SJCRH30 (cell line): ENCODE data around the gene KIF16B. TPM values are rescaled to one million over a fixed set of nuclear protein-coding genes. Genes with fewer than 3 reads are reported as not detected.

Experiments
- DNase-seq, 2 experiments: peaks; one replicate each; pipeline ENCODE4 v3.0.0-alpha.2; 2015 to 2020
- H3K27ac ChIP-seq: fragments of 250-450 bp; sonication (Bioruptor Pico); 2 replicates; pipeline ENCODE4 v1.5.1; 2020; ENCODE audit warnings: mild to moderate bottlenecking, moderate library complexity
- H3K27me3 ChIP-seq: fragments of 250-450 bp; sonication (Bioruptor Pico); 2 replicates; pipeline ENCODE4 v1.5.1; 2020; ENCODE audit warnings: mild to moderate bottlenecking, moderate library complexity
- H3K36me3 ChIP-seq: fragments of 250-450 bp; sonication (Bioruptor Pico); 2 replicates; pipeline ENCODE4 v1.5.1; 2020; ENCODE audit warnings: mild to moderate bottlenecking, moderate library complexity
- H3K4me1 ChIP-seq: fragments of 250-450 bp; sonication (Bioruptor Pico); 2 replicates; pipeline ENCODE4 v1.5.1; 2020; ENCODE audit warnings: mild to moderate bottlenecking, moderate library complexity
- H3K4me3 ChIP-seq: fragments of 250-450 bp; sonication (Bioruptor Pico); 2 replicates; pipeline ENCODE4 v1.5.1; 2020; ENCODE audit warnings: mild to moderate bottlenecking, moderate library complexity
- H3K9me3 ChIP-seq: fragments of 250-450 bp; sonication (Bioruptor Pico); replicated peaks from 2 replicates; pipeline ENCODE4 v1.5.1; 2020; ENCODE audit warnings: mild to moderate bottlenecking, moderate library complexity
- total RNA-seq: library from RNA; depleted of rRNA; stranded (reverse); fragments of >200 nt; shearing (Covaris generic); gene quantifications from 2 replicates; pipeline ENCODE4 v1.2.3, GENCODE V29; 2014; rRNA removed

Gene KIF16B, protein sequence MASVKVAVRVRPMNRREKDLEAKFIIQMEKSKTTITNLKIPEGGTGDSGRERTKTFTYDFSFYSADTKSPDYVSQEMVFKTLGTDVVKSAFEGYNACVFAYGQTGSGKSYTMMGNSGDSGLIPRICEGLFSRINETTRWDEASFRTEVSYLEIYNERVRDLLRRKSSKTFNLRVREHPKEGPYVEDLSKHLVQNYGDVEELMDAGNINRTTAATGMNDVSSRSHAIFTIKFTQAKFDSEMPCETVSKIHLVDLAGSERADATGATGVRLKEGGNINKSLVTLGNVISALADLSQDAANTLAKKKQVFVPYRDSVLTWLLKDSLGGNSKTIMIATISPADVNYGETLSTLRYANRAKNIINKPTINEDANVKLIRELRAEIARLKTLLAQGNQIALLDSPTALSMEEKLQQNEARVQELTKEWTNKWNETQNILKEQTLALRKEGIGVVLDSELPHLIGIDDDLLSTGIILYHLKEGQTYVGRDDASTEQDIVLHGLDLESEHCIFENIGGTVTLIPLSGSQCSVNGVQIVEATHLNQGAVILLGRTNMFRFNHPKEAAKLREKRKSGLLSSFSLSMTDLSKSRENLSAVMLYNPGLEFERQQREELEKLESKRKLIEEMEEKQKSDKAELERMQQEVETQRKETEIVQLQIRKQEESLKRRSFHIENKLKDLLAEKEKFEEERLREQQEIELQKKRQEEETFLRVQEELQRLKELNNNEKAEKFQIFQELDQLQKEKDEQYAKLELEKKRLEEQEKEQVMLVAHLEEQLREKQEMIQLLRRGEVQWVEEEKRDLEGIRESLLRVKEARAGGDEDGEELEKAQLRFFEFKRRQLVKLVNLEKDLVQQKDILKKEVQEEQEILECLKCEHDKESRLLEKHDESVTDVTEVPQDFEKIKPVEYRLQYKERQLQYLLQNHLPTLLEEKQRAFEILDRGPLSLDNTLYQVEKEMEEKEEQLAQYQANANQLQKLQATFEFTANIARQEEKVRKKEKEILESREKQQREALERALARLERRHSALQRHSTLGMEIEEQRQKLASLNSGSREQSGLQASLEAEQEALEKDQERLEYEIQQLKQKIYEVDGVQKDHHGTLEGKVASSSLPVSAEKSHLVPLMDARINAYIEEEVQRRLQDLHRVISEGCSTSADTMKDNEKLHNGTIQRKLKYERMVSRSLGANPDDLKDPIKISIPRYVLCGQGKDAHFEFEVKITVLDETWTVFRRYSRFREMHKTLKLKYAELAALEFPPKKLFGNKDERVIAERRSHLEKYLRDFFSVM (N-terminal part only)
- total RNA-seq: 2.0 and 2.6 TPM in 2 replicates

DNA sequence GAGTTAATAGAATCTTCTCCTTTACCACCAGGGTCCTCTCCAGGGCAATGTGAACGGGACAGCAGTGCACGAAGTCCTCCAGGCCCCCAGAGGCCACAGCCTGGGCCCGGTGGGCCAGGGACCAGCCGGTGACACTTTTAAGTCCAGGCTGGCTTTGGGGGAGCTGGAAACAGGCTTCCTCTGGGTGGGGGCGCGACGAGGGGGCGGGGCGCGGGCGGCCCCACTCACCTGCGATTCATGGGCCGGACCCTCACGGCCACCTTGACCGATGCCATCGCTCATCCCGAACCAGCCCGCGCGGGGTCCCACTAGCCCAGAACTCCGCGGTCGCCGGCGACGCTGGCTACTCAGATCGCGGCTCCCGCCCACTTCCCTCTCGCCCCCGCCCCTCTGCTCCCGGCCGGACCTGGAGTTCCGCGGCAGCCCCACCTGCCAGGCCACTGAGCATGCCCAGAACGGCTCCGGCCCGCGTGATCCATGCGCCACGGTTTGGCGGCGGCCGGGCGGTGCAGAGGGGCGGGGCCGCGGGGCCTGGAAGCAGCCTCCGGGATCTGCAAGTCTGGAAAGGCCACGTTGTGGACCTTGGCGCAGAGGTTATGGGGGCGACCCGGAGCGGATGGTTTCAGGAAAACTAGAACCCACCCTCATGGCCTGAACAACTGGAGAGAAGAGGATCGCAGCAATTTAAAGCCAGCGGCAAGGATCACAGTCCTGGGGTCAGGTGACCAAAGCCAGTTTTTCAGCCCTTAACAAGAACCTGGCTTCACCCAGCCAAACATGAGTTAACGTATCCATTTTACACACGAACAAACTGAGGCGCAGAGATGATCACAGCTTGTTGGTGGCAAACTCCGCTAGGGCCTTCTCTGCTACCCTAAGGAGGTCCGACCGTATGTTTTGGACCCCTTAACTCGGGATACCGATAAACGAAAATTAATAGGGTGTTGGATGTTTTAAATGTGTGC, at the start of gene KIF16B:
KIF16B (minus strand) TSS at position 448 of the 965 bp plus-strand sequence; CDS start at position 275, 173 bp downstream.
- Histone ChIP-seq H3K27me3 (no peaks in the 10 kb centered on the region), H3K4me3 (peak within 1 kb of the TSS; percentile 51), H3K9me3 (no peaks in the 10 kb centered on the region), H3K4me1 (no peaks in the 10 kb centered on the region), H3K27ac (no peak within 1 kb of the TSS), H3K36me3 (no peaks in the 10 kb centered on the region)
- peak; percentile 41 to 58 for DNase-seq

DNA sequence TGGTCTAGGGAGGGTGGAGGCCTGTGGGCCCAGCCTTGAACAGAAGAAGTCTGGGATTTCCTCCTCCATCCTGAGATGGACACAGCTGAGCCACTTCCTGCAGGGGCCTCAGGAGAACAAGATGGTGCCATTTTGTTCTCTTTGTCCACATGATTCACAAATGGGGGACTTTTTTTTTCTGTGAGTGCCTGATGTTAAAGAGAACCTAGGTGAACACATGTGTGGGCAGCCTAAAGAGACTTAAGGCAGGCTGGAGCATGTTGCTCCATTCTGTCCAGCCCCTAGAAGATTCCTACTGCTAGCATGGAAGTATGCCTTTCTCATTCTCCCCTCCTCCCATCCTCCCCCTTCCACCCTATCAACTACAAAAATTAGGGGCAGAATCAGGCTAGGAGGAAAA, 49.3 kb upstream of the KIF16B start:
- Histone ChIP-seq H3K4me1 (no peaks in the 10 kb centered on the region), H3K27me3 (no peaks in the 10 kb centered on the region), H3K4me3 (no peak overlapping the region), H3K36me3 (no peaks in the 10 kb centered on the region), H3K27ac (no peak overlapping the region), H3K9me3 (no peaks in the 10 kb centered on the region)
- no peak for DNase-seq

DNA sequence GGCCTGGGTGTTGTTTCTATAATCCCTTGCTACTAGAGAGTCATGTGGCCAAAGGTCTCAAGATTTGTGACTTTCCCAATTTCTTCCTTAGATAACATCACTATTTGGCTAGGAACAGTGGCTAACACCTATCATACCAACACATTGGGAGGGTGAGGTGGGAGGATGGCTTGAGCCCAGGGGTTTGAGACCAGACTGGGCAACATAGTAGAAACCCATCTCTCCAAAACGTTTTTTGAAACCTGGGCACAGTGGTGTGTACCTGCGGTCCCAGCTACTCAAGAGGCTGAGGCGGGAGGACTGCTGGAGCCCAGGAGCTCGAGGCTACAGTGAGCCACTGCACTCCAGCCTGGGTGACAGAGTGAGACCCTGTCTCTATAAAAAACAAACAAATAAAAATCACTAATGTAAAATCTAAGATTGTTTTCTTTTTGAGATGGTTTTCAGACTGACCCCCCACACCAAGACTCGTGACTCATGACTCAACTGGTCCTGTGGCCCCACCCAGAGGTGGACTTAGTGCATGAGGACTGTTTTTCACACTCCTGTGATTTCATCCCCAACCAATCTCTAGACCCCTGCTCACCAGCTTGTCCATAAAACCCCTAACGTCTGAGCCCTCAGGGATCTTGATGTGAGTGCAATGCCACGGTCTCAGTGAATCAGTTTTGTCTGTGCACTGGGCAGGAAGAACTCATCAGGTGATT, 48.3 kb upstream of the KIF16B start:
- Histone ChIP-seq H3K27ac (no peak overlapping the region), H3K9me3 (no peaks in the 10 kb centered on the region), H3K4me3 (no peak overlapping the region), H3K27me3 (no peaks in the 10 kb centered on the region), H3K4me1 (no peaks in the 10 kb centered on the region), H3K36me3 (no peaks in the 10 kb centered on the region)
- no peak for DNase-seq

DNA sequence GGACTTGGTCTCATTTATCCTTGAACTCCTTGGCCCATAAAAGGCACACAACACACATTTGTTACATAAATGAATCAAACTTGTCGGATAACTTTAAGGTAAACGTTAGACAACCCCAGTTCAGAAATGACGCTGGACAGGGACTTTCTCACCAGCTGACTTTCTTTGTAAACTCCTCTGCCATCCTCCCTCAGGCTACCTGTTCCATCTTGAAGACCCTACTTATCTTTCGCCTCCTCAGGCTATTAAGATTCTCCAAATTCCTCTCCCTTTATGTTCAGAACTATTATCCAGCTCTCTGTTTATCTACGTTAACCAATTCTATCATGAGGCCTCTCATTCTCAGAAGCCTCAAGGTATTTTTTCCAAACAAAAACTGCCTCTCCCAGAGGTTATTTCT, 47.7 kb upstream of the KIF16B start:
- Histone ChIP-seq H3K4me1 (no peaks in the 10 kb centered on the region; the same call in 1 of the 2 replicates), H3K27me3 (no peaks in the 10 kb centered on the region), H3K36me3 (no peaks in the 10 kb centered on the region), H3K27ac (no peak overlapping the region), H3K4me3 (no peak overlapping the region), H3K9me3 (no peaks in the 10 kb centered on the region)
- DNase-seq: no peak

DNA sequence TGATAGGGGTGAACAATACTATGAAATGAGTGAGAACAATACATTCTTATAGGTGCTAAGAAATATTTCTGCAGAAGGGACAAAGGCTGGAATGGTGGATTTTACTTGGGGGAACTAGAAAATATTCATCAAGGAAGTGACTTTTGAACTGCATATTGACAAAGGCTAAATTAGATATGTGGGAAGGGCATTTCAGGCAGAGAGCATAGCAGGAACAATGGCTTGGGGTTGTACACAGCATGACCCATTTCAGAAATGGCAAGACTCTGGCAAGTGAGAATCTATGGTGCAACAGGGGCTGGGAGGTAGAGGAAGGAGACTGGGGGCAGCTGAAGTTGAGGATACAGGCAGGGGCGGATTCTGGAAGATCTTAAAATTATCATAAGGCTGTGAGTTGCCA, 46.7 kb upstream of the KIF16B start:
- peaks cover 10% of the 10 kb centered on the region for H3K4me1 ChIP-seq

DNA sequence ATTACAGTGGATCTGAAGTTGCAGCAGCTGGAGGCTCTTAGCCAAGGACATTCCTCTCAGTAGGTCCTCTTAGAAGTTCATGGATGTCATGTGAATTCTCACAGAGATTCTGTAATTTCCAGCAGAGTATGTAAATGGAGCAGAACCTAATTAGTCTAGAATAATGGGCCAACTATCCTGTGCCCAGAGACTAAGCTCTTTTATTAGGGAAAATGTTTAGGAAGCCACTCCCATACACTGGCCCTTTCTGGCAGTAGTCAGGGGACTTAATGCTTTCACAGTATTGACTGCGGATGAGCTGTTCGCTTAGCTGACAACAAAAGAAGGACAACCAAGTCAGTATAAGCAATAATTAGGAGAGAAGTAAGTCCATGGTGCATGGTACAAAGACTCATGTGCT, 43.8 kb upstream of the KIF16B start:
- no peaks in the 10 kb centered on the region for H3K9me3 ChIP-seq
- H3K27me3 ChIP-seq: no peaks in the 10 kb centered on the region
- H3K27ac ChIP-seq: no peak overlapping the region
- H3K4me3 ChIP-seq: no peak overlapping the region
- no peak for DNase-seq
- peaks cover 18% of the 10 kb centered on the region for H3K4me1 ChIP-seq
- no peaks in the 10 kb centered on the region for H3K36me3 ChIP-seq

More for the DNA sequence above, 46.7 kb upstream of the KIF16B start:
- no peak overlapping the region for H3K4me3 ChIP-seq
- DNase-seq: no peak
- no peaks in the 10 kb centered on the region for H3K9me3 ChIP-seq
- no peaks in the 10 kb centered on the region for H3K27me3 ChIP-seq
- H3K27ac ChIP-seq: no peak overlapping the region
- no peaks in the 10 kb centered on the region for H3K36me3 ChIP-seq

DNA sequence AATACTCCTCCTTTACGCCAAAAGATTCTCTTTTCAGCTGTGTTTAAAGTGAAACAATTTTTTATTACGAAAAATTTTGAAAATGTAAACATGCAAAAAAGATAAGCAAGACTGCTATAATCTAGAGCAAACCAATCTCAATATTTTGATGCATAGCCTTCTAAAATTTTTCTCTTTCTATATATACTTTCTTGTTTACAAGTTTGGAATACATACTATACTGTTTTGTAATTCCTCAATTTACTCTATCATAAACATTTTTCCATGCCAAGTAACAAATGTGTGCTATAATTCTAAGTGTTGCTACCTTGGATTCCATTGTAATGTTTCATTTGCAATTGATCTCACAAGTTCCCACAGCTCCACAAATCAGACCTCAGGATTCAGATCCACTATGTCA, 43.1 kb upstream of the KIF16B start:
- Histone ChIP-seq H3K4me1 (peaks cover 18% of the 10 kb centered on the region), H3K9me3 (no peaks in the 10 kb centered on the region), H3K36me3 (no peaks in the 10 kb centered on the region), H3K27ac (no peak overlapping the region), H3K4me3 (no peak overlapping the region), H3K27me3 (no peaks in the 10 kb centered on the region)
- DNase-seq: no peak

DNA sequence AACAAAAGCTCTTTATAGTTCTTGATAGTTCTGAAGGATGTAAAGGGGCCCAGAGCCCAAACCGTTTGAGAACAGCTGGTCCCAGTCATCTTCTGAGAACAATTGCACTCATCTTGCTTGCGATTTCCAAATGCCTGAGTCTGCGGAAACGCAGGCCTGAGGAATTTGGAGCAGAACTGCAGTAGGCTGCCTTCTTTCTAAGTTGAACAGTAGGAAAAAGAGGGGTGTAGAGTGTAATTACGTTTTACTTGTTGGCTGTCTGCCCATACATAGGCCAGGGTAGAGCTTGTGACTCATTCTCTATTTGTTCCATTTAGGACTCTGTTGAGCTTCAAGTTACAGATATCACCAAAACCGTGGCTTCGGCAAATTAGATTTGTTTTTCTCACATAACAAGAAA, 42.0 kb upstream of the KIF16B start:
- Histone ChIP-seq H3K4me3 (peak overlapping the region; percentile 9), H3K36me3 (no peaks in the 10 kb centered on the region), H3K4me1 (peaks cover 18% of the 10 kb centered on the region), H3K9me3 (no peaks in the 10 kb centered on the region), H3K27me3 (no peaks in the 10 kb centered on the region), H3K27ac (peak overlapping the region; percentile 25)
- peak; percentile 52 to 75 for DNase-seq

DNA sequence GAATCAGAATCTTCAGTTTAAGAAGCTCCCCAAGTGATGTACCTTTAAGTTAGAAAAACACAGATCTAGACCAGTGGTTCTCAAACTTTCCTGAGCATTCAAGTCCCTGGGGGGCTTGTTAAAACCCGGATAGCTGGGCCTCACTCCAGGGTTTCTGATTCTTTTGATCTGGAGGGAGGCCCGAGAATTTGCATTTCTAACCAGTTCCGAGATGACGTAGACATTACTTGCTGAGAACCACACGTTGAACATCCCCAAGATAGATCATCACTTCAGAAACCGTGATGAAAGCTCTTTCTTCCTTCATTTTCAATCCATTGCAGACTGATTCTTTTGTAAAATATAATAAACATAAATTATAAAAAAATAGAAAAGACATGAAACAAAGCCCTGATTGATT, 40.7 kb upstream of the KIF16B start:
- no peaks in the 10 kb centered on the region for H3K36me3 ChIP-seq

DNA sequence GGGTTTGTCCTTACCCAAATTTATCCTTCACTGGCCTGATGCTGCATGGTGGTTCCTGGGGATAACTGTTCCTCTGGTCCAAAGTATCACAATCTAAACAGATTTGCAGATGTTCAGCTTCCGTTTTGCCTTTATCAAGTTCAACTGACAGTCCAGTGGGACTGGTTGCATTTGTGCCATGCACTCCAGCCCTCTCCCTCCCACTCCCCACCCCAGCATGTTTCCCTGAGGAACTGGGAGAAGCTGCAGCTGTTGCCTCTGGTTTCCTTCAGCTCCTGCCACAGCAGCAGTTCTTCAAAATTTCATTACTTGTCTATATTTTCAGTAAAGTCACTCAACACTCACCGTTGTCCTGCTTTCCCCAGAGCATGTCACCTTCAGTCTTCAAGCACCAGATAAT, 39.5 kb upstream of the KIF16B start:
- Histone ChIP-seq H3K27ac (no peak overlapping the region), H3K4me3 (no peak overlapping the region), H3K4me1 (peaks cover 18% of the 10 kb centered on the region), H3K9me3 (no peaks in the 10 kb centered on the region), H3K27me3 (no peaks in the 10 kb centered on the region), H3K36me3 (no peaks in the 10 kb centered on the region)
- peak; percentile 7 to 28 for DNase-seq

More for the DNA sequence above, 40.7 kb upstream of the KIF16B start:
- Histone ChIP-seq H3K27me3 (no peaks in the 10 kb centered on the region), H3K27ac (no peak overlapping the region), H3K9me3 (no peaks in the 10 kb centered on the region), H3K4me1 (peaks cover 18% of the 10 kb centered on the region), H3K4me3 (no peak overlapping the region)
- no peak for DNase-seq

DNA sequence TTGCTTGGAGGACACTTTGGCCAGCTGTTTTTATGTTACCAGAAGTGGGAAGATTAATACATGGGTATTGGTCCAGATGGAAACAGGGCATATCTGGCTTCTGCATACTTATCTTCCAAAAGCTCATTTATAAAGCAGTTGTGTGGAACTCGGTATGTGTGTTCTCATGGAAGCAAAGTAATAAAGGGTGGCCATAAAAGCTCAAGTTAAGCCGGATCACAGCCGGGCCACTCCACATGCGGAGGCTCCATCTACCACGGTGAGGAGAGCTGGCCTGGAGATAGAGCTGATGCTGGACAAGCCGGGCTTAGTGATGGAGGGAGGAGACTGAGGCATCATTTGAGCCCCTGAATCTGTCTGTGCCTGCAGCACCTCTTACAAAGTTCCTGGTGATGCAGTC, 38.6 kb upstream of the KIF16B start:
- no peaks in the 10 kb centered on the region for H3K9me3 ChIP-seq
- H3K36me3 ChIP-seq: no peaks in the 10 kb centered on the region
- no peak overlapping the region for H3K27ac ChIP-seq
- DNase-seq: no peak
- H3K27me3 ChIP-seq: no peaks in the 10 kb centered on the region
- peaks cover 18% of the 10 kb centered on the region for H3K4me1 ChIP-seq
- no peak overlapping the region for H3K4me3 ChIP-seq

DNA sequence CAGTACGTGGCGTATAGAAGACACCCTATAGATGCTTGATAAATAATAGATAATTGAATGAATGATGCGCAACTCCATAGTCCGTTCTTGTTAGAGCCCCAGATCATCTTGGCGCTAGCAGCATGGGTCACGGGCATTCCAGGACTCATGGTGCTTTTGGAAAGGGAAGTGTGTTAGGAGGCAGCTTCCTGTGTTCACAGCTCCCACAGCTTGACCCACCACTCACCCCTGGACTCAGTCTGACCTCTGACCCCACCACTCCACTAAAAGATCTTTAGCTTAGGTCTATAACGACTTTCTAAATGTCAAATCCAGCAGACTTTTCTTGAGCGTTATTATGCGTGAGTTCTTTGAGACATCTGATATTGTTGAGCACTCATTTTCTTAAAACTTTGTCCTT, 35.8 kb upstream of the KIF16B start:
- no peak overlapping the region for H3K27ac ChIP-seq

DNA sequence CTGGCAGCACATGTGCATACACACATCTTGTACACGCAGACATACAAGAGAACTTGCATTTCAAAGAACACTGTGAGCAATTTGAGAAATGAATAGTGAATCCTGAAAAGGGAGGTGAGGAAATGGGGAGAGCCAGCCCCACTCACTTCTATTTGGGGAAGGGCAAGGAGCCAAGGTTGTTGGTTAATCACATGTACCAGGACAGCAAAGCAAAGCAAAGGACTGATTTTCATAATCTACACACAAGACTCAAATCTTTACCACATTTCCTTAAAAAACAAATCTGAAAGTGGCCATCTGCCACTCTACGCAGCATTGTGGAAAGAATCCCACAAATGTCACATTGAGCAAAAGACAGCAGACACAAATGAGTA, 35.0 kb upstream of the KIF16B start:
- no peak overlapping the region for H3K4me3 ChIP-seq
- H3K36me3 ChIP-seq: no peaks in the 10 kb centered on the region
- H3K4me1 ChIP-seq: 0 out of 2 replicates have a peak, but pooled peaks cover 5% of the 10 kb centered on the region
- no peak for DNase-seq
- no peaks in the 10 kb centered on the region for H3K27me3 ChIP-seq
- no peaks in the 10 kb centered on the region for H3K9me3 ChIP-seq
- H3K27ac ChIP-seq: no peak overlapping the region

More for the DNA sequence above, 35.8 kb upstream of the KIF16B start:
- H3K27me3 ChIP-seq: no peaks in the 10 kb centered on the region
- DNase-seq: no peak
- H3K36me3 ChIP-seq: no peaks in the 10 kb centered on the region
- no peak overlapping the region for H3K4me3 ChIP-seq
- H3K4me1 ChIP-seq: 0 out of 2 replicates have a peak, but pooled peaks cover 5% of the 10 kb centered on the region
- no peaks in the 10 kb centered on the region for H3K9me3 ChIP-seq
